ENCODE measurements around the gene MTHFD1. TPM values are rescaled to one million over a fixed set of nuclear protein-coding genes. Genes with fewer than 3 reads are reported as not detected.

Gene MTHFD1
- 104 to 124 TPM (median 123 TPM) in 5 replicates for total RNA-seq (2022; extraction: Qiagen RNA extraction; ENCODE audit: low read depth)

DNA sequence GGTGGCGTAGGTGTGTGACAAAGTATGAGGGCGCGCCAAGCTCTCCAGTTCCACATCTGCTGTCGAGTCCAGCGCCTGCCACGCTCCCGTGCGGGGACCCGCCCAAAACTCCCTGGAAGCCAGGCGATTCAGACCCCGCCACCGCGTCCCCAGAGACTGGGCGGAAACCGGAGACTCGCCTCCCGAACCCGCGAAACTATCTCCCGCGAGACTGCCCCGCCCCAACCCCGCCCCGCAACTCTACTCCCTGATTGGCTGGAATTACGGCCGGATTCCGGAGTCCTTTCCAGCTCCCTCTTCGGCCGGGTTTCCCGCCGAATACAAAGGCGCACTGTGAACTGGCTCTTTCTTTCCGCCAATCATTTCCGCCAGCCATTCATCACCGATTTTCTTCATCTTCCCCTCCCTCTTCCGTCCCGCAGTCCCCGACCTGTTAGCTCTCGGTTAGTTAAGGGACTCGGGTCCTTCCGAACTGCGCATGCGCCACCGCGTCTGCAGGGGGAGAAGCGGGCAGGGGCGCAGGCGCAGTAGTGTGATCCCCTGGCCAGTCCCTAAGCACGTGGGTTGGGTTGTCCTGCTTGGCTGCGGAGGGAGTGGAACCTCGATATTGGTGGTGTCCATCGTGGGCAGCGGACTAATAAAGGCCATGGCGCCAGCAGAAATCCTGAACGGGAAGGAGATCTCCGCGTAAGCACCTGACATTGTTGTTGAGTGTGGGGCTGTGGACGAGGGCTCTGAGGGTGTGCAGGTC lies at the start of gene MTHFD1:
Gene MTHFD1 (plus strand): TSS at position 572 of the 751 bp plus-strand sequence. CDS start 75 bp downstream, at position 647.

DNA sequence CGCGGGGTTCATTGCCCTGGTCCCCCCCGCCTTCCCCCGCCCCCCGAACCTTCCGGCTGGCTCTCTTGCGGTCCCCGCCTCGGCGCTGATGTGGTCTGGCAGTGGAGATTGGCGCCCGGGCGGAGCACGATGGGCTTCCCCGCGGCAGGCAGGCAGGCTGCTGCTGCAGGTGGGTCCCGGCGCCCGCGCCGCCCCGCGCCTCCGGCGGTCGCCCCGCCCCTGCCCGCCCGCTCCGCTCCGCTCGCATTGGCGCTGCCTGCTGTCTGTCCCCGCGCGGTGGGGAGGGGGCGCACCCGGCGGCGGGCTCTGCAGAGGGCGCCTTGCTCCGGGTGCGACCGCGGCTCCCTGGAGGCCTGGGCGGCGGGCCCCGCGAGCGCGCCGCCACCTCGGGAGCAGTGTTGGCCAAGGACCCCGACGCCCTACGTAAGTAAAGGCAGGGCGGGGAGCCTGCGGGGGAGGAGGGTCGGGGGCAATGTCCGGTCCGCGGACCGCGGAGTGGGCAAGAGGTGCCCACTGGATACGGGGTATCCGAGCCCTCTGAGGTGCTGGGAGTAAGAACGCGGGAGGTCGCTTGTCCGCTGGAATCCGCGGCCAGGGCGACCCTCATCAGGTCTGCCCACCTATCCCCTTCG lies 77.2 kb downstream of the MTHFD1 start, which contains the start of gene AKAP5:
Gene AKAP5 (plus strand): TSS at position 309 of the 632 bp plus-strand sequence. CDS start 2,896 bp downstream, outside the sequence.

GRCh38 chr14:64503434-64504309 lies 115.5 kb downstream of the MTHFD1 start, which contains the start of gene ZBTB25:
ZBTB25 (minus strand) TSS chr14:64503838; CDS start chr14:64490533, 13,305 bp downstream.

GRCh38 chr14:64504310-64504896 lies 116.2 kb downstream of the MTHFD1 start, which contains the start of gene ZBTB1:
ZBTB1 (plus strand) TSS chr14:64504770; CDS start chr14:64521505, 16,735 bp downstream.

Other genes starting within 250 kb of the MTHFD1 start
- 0.03 TPM in 1 of 5 replicates, not detected in the others for gene ESR2, start 94.0 kb upstream of the MTHFD1 start, total RNA-seq (2022; extraction: Qiagen RNA extraction; ENCODE audit: low read depth)
- gene AKAP5, start 77.1 kb downstream of the MTHFD1 start, total RNA-seq (2022; extraction: Qiagen RNA extraction; ENCODE audit: low read depth), result 0.18 to 0.50 TPM (median 0.37 TPM) in 5 replicates
- gene ZBTB25, start 115.5 kb downstream of the MTHFD1 start, total RNA-seq (2022; extraction: Qiagen RNA extraction; ENCODE audit: low read depth), result 3.4 to 6.5 TPM (median 5.3 TPM) in 5 replicates
- 14.1 to 26.1 TPM (median 23.6 TPM) in 5 replicates for gene ZBTB1, start 116.4 kb downstream of the MTHFD1 start, total RNA-seq (2022; extraction: Qiagen RNA extraction; ENCODE audit: low read depth)
- 33.3 to 42.6 TPM (median 40.0 TPM) in 5 replicates for gene HSPA2, start 152.4 kb downstream of the MTHFD1 start, total RNA-seq (2022; extraction: Qiagen RNA extraction; ENCODE audit: low read depth)
- gene PPP1R36, start 161.6 kb downstream of the MTHFD1 start, total RNA-seq (2022; extraction: Qiagen RNA extraction; ENCODE audit: low read depth), result 0.22 to 0.61 TPM (median 0.24 TPM) in 5 replicates

Data from A549 treated with RU486 at 1 μM for 4 hours (cell line).